Spinal cord (tissue), 10 donors: Measurements from ENCODE around the gene RASGEF1B. TPM values are rescaled to one million over a fixed set of nuclear protein-coding genes. Genes with fewer than 3 reads are reported as not detected.
"Not testable (repeated sequence)": the region's sequence is repeated elsewhere in the genome, so short reads cannot be mapped to it uniquely, and the experiment has no call there.

Source experiments
- DNase-seq, 6 donors: peaks; one replicate each; pipeline versions ENCODE4 v3.0.0 to v3.0.0-alpha.2; 2013 to 2015; ENCODE audit warnings: low spot score in 6 of 6, low read depth in 4 of 6
- H3K27ac ChIP-seq: one replicate; pipeline ENCODE4 v1.5.1; 2013; ENCODE audit warnings: low read depth, low read length, control low read depth
- H3K27me3 ChIP-seq: one replicate; pipeline ENCODE4 v1.6.1; 2013; ENCODE audit warnings: low read length; ENCODE audit not compliant: control insufficient read depth, insufficient read depth
- H3K36me3 ChIP-seq: one replicate; pipeline ENCODE4 v1.6.1; 2013; ENCODE audit warnings: low read length; ENCODE audit not compliant: control insufficient read depth, insufficient read depth
- H3K4me1 ChIP-seq: one replicate; pipeline ENCODE4 v1.6.1; 2013; ENCODE audit warnings: low read length; ENCODE audit not compliant: control insufficient read depth, insufficient read depth
- H3K4me3 ChIP-seq: one replicate; pipeline ENCODE4 v1.5.1; 2013; ENCODE audit warnings: low read depth, low read length, control low read depth
- H3K9me3 ChIP-seq: one replicate; pipeline ENCODE4 v1.6.1; 2013; ENCODE audit warnings: low read length; ENCODE audit not compliant: control insufficient read depth, insufficient read depth
- WGBS: methylation state at CpG from one replicate; pipeline ENCODE4 v1.1.5; 2013; ENCODE audit warnings: missing lambda C conversion rate; ENCODE audit not compliant: insufficient coverage; 5-methylcytosine and 5-hydroxymethylcytosine counted together
- polyA plus RNA-seq, 2 donors: library from polyadenylated mRNA; unstranded; fragments of 120-200 nt; gene quantifications; one replicate each; pipeline ENCODE4 v1.2.1, GENCODE V29; 2013; ENCODE audit not compliant: insufficient read length in 2 of 2
- total RNA-seq, 2 donors: library from RNA; depleted of rRNA in 1 of 2; stranded (reverse); fragments of 120-200 nt in 1 of 2; fragments of >200 nt in 1 of 2; gene quantifications; one replicate each; pipeline versions ENCODE4 v1.2.3 to v1.2.4, GENCODE V29; 2013 to 2014
- donor health status: healthy.

The RASGEF1B gene
- total and polyA plus RNA-seq, 4 donors: 30.5 to 78.6 (median 43.5) TPM

DNA sequence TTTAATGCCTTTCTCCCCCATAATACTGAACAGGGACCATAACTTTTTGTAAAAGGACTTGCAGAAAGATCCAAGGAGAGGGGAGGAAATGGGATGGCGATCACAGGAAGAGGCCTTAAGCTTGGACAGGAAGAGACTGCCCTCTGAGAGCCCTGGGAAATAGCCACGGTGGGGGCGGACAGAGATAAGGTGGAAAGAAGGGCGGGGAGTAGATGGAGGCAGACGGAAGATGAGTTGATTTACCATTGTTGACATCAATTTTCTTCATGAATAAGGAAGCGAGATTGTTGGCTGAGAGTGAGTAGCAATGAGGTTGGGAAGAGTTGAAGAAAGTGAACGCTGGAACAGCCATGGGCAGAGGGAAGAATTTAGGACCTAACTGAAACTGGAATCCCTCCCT lies 63.4 kb downstream of the RASGEF1B start:
- 87% methylated on average over 6 of the region's 7 CpGs for WGBS
- Histone ChIP-seq H3K4me1 (no peaks in the 10 kb centered on the region), H3K9me3 (no peaks in the 10 kb centered on the region), H3K27ac (no peak overlapping the region), H3K27me3 (no peaks in the 10 kb centered on the region), H3K36me3 (no peaks in the 10 kb centered on the region), H3K4me3 (no peak overlapping the region)
- no peak for DNase-seq

DNA sequence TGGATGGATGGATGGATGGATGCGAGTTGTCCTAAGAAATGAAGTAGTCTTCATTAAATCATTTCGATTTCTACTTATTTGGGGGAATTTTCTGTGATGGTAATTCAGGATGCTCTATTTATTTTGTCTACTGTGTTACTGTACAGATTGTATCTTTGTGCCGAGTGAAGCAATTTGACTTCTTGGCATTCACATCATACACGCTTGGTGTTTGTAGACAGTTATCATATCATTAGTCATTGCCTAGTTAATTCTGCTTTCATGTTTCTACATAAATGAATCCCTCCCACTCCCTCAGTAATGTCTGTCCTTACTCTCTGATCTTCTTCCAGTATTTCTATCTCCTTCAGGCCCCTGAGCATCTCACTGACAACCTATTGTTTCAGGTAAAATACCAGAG lies 64.0 kb downstream of the RASGEF1B start:
- 80% methylated on average over 1 of the region's 4 CpGs for WGBS

DNA sequence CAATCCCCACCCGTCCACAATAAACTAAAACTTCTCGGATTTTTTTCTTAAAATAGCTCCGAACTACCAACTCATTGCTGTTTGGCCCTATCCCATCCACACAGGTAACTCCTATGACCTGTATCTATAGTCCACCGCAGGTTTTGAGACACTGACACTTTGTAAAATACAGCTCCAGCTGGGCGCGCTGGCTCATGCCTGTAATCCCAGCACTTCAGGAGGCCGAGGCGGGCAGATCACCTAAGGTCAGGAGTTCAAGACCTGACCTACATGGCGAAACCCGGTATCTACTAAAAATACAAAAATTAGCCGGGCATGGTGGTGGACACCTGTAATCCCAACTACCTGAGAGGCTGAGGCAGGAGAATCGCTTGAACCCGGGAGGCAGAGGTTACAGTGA lies 65.2 kb downstream of the RASGEF1B start:
- 81% methylated on average over 11 of the region's 13 CpGs for WGBS
- H3K27me3 ChIP-seq, H3K4me1 ChIP-seq, H3K9me3 ChIP-seq, H3K27ac ChIP-seq, H3K36me3 ChIP-seq, H3K4me3 ChIP-seq, DNase-seq: not testable (repeated sequence)

More for the DNA sequence above, 64.0 kb downstream of the RASGEF1B start:
- H3K27ac ChIP-seq: no peak overlapping the region
- DNase-seq: no peak
- no peak overlapping the region for H3K4me3 ChIP-seq
- no peaks in the 10 kb centered on the region for H3K27me3 ChIP-seq
- H3K36me3 ChIP-seq: no peaks in the 10 kb centered on the region
- no peaks in the 10 kb centered on the region for H3K9me3 ChIP-seq
- H3K4me1 ChIP-seq: no peaks in the 10 kb centered on the region

GRCh38 chr4:81405900-81406401 lies 65.8 kb downstream of the RASGEF1B start:
- peak; percentile 70 to 97 (median 86) for DNase-seq
- no peaks in the 10 kb centered on the region for H3K27me3 ChIP-seq
- WGBS: no CpG with 5 or more reads among the region's 4 CpGs
- no peak overlapping the region for H3K27ac ChIP-seq
- H3K4me3 ChIP-seq: no peak overlapping the region
- H3K9me3 ChIP-seq: no peaks in the 10 kb centered on the region
- no peaks in the 10 kb centered on the region for H3K4me1 ChIP-seq
- H3K36me3 ChIP-seq: no peaks in the 10 kb centered on the region

DNA sequence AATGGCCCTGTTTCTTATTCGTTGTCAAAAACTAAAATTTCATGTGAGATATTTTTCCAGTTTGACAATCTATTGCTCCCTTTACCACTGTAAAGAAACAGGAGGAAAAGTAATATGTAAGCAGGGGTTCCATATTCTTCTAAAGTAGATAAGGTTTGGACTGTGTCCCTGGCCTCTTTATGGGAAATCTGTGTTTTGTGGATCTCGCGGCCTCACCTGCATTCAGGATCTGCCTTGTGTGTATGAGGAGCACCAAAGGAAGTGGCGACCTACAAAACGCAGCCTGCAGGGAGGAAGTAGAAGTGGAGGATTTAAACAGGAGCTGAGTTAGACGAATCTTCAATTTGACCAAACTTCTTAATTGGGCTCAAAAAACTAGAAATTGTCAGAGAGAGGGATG lies 67.0 kb downstream of the RASGEF1B start:
- Histone ChIP-seq H3K4me3 (no peak overlapping the region), H3K27ac (no peak overlapping the region), H3K9me3 (no peaks in the 10 kb centered on the region), H3K4me1 (no peaks in the 10 kb centered on the region), H3K27me3 (no peaks in the 10 kb centered on the region), H3K36me3 (no peaks in the 10 kb centered on the region)
- no peak for DNase-seq
- 74% methylated on average over 4 of the region's 6 CpGs for WGBS

- no CpG with 5 or more reads among the region's 2 CpGs for WGBS
Measured at GRCh38 chr4:81404294-81404693, 67.4 kb downstream of the RASGEF1B start.

DNA sequence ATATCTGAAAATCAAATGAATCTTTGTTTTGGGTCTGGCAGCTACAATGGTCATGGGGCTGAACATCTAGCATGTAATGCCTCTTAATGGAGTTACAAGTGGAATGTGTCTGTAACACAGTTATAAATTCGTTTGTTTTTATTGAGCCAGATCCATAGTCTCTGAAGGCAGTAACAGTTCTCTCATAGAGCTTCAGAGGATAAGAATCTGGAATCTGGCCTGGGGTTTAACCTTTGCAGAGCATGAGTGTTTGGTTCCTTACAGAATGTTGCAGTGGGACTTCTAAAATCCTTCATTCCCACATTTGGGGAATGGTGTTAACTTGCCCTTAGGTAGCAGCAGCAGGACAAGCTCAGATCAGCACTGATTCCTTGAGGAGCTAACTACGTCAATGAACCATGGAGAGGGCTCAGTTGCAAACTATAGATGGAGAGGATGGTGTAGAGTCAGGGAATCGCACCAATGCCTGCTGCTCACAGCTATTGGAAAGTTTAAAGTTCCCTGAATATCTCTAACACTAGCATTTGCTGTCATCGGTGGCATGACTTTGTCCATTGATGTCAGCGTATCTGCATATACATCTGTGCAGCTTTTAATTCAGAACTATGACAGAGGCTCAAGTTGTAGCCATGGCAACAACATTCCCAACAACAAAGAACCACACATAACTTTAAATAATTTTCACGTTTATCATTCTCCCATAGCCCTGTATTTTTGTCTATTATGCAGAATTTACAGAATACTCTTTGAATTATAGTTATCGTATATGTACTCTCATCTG lies 72.2 kb downstream of the RASGEF1B start:
- Histone ChIP-seq H3K9me3 (no peaks in the 10 kb centered on the region), H3K27ac (no peak overlapping the region), H3K4me1 (no peaks in the 10 kb centered on the region), H3K4me3 (no peak overlapping the region), H3K36me3 (no peaks in the 10 kb centered on the region), H3K27me3 (no peaks in the 10 kb centered on the region)
- 58% methylated on average over 3 of the region's 7 CpGs for WGBS
- DNase-seq: peak in 1 of 6 donors; percentile 38

More at GRCh38 chr4:81404294-81404693, 67.4 kb downstream of the RASGEF1B start:
- H3K9me3 ChIP-seq: no peaks in the 10 kb centered on the region
- H3K4me1 ChIP-seq: no peaks in the 10 kb centered on the region
- H3K27me3 ChIP-seq: no peaks in the 10 kb centered on the region
- DNase-seq: no peak
- no peaks in the 10 kb centered on the region for H3K36me3 ChIP-seq
- no peak overlapping the region for H3K27ac ChIP-seq
- no peak overlapping the region for H3K4me3 ChIP-seq

- WGBS: no CpG with 5 or more reads among the region's 4 CpGs
Measured at GRCh38 chr4:81398379-81398778, 73.3 kb downstream of the RASGEF1B start.

GRCh38 chr4:81397635-81398034 lies 74.1 kb downstream of the RASGEF1B start:
- Histone ChIP-seq H3K4me1 (no peaks in the 10 kb centered on the region), H3K27me3 (no peaks in the 10 kb centered on the region), H3K9me3 (no peaks in the 10 kb centered on the region), H3K36me3 (no peaks in the 10 kb centered on the region), H3K27ac (no peak overlapping the region), H3K4me3 (no peak overlapping the region)
- WGBS: 100% methylated on average over 1 of the region's 3 CpGs
- no peak for DNase-seq

More at GRCh38 chr4:81398379-81398778, 73.3 kb downstream of the RASGEF1B start:
- Histone ChIP-seq H3K4me1 (no peaks in the 10 kb centered on the region), H3K27ac (no peak overlapping the region), H3K27me3 (no peaks in the 10 kb centered on the region), H3K4me3 (no peak overlapping the region), H3K36me3 (no peaks in the 10 kb centered on the region), H3K9me3 (no peaks in the 10 kb centered on the region)
- no peak for DNase-seq

GRCh38 chr4:81395239-81395638 lies 76.5 kb downstream of the RASGEF1B start:
- no peaks in the 10 kb centered on the region for H3K4me1 ChIP-seq
- no peak for DNase-seq
- no peak overlapping the region for H3K4me3 ChIP-seq
- 93% methylated on average over 3 of the region's 3 CpGs for WGBS
- H3K27me3 ChIP-seq: no peaks in the 10 kb centered on the region
- no peaks in the 10 kb centered on the region for H3K9me3 ChIP-seq
- no peak overlapping the region for H3K27ac ChIP-seq
- no peaks in the 10 kb centered on the region for H3K36me3 ChIP-seq
